Activated naive CD4-positive, alpha-beta T cell treated with anti-CD3 and anti-CD28 coated beads for 36 hours (primary cell): Measurements from ENCODE around the gene RAB6B. TPM values are rescaled to one million over a fixed set of nuclear protein-coding genes. Genes with fewer than 3 reads are reported as not detected.

Source experiments
- CTCF ChIA-PET: fragments of 350-600 bp; sonication (Branson Sonifier 250); formaldehyde crosslinking; loops from one replicate; lab custom pipeline; 2021; ENCODE audit warnings: antibody characterized with exemption; lab: Charles Lee
- DNase-seq: peaks from one replicate; pipeline ENCODE4 v3.0.0-alpha.2; 2020
- H3K27ac Mint-ChIP-seq: one replicate; pipeline ENCODE4 v1.8.0; 2021; ENCODE audit warnings: mild to moderate bottlenecking, mixed read lengths
- H3K27me3 Mint-ChIP-seq: one replicate; pipeline ENCODE4 v1.8.0; 2021; ENCODE audit warnings: low read depth, mixed read lengths
- H3K36me3 Mint-ChIP-seq: one replicate; pipeline ENCODE4 v1.8.0; 2021; ENCODE audit warnings: low read depth, mixed read lengths
- H3K4me1 Mint-ChIP-seq: one replicate; pipeline ENCODE4 v1.8.0; 2021; ENCODE audit warnings: low read depth, mixed read lengths
- H3K4me3 Mint-ChIP-seq: one replicate; pipeline ENCODE4 v1.8.0; 2021; ENCODE audit warnings: mild to moderate bottlenecking, moderate library complexity, mixed read lengths
- H3K9me3 Mint-ChIP-seq: one replicate; pipeline ENCODE4 v1.8.0; 2021; ENCODE audit warnings: mixed read lengths
- intact Hi-C: fragments of 100-400 bp; cut with micrococcal nuclease; formaldehyde crosslinking; loops from one replicate; pipeline ENCODE4 v1.15.1; 2023
- total RNA-seq, 2 experiments: library from RNA; stranded (reverse); gene quantifications; one replicate each; pipeline ENCODE4 v1.2.3, GENCODE V29; 2021

Gene RAB6B
- total RNA-seq, 2 experiments from 2014 or later: not detected

DNA sequence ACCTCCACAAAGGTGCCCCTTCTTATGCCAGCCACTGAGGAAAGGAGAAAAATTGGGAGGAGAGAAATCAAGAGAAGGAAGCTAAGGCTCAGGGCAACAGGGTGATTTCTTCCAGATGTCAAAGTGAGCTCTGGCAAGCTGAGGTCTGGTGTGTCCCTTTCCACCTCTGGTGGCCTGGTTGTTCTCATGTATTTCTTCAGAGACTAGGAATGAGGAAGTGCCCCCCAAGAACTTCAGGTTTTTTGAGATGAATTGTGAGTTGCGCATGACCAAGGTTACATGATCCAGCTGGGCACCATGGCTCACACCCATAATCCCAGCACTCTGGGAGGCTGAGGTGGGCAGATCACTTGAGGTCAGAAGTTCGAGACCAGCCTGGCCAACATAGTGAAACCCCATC is 5.6 kb downstream of the RAB6B start:
- H3K36me3 Mint-ChIP-seq: no peaks in the 10 kb centered on the region
- H3K27ac Mint-ChIP-seq: no peak overlapping the region
- intact Hi-C loops: no loop called here
- no peak for DNase-seq
- peaks cover 26% of the 10 kb centered on the region for H3K27me3 Mint-ChIP-seq
- H3K4me3 Mint-ChIP-seq: no peak overlapping the region
- CTCF ChIA-PET: no interaction called here
- H3K9me3 Mint-ChIP-seq: no peaks in the 10 kb centered on the region
- H3K4me1 Mint-ChIP-seq: no peaks in the 10 kb centered on the region

DNA sequence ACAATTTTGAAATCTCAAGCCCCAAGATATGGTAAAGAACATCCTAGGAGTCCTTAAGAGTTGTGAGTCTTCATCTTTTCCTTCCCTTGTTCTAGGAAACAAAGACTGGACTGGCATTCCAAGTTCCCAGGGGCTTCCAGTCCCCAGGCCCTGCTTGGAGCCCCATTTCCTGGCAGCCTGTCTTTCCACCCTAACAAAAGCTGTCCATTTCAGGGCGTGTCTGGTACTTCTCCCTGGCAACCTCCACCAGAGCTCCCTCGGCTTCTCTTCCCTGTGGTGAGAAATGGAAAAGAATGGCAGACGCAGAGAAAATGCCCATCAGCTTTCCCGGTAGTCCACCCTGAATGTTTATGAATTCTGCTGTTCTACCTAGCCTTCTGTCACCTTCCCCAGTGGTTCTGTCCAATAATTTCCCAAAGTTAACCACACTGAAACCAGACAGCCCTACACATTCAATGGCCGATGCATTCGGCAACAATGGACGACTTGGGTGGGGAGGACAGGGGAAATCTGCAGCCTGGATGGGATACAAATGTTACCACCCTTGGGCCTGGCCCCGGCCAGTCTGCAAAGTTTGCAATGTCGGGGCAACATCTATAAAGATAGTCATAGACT is 6.8 kb downstream of the RAB6B start:
- CTCF ChIA-PET: no interaction called here
- intact Hi-C loops: no loop called here
- H3K4me3 Mint-ChIP-seq: no peak overlapping the region
- no peak overlapping the region for H3K27ac Mint-ChIP-seq
- DNase-seq: no peak
- no peaks in the 10 kb centered on the region for H3K9me3 Mint-ChIP-seq
- no peaks in the 10 kb centered on the region for H3K4me1 Mint-ChIP-seq
- no peaks in the 10 kb centered on the region for H3K36me3 Mint-ChIP-seq
- peaks cover 22% of the 10 kb centered on the region for H3K27me3 Mint-ChIP-seq

GRCh38 chr3:133887803-133888703 is 7.6 kb downstream of the RAB6B start:
- Mint-ChIP-seq H3K36me3 (no peaks in the 10 kb centered on the region), H3K27me3 (peaks cover 17% of the 10 kb centered on the region), H3K4me3 (no peak overlapping the region), H3K4me1 (no peaks in the 10 kb centered on the region), H3K27ac (no peak overlapping the region), H3K9me3 (no peaks in the 10 kb centered on the region)
- CTCF ChIA-PET: interaction anchor here (0.8 kb wide), 1 partner anchor 13 kb away, joined by 3 read pairs; no protein-coding TSS in a partner anchor
- DNase-seq: no peak
- intact Hi-C loops: no loop called here

GRCh38 chr3:133887074-133887802 is 8.4 kb downstream of the RAB6B start:
- intact Hi-C loops: no loop called here
- peaks cover under 1% of the 10 kb centered on the region for H3K4me1 Mint-ChIP-seq
- no peak overlapping the region for H3K4me3 Mint-ChIP-seq
- H3K27ac Mint-ChIP-seq: no peak overlapping the region
- no peaks in the 10 kb centered on the region for H3K9me3 Mint-ChIP-seq
- no peaks in the 10 kb centered on the region for H3K36me3 Mint-ChIP-seq
- peaks cover 14% of the 10 kb centered on the region for H3K27me3 Mint-ChIP-seq
- CTCF ChIA-PET: interaction anchor here (0.8 kb wide), 1 partner anchor 13 kb away, joined by 3 read pairs; no protein-coding TSS in a partner anchor
- DNase-seq: no peak

- Mint-ChIP-seq H3K27ac (no peak overlapping the region), H3K4me1 (peaks cover 4% of the 10 kb centered on the region), H3K9me3 (no peaks in the 10 kb centered on the region), H3K36me3 (no peaks in the 10 kb centered on the region), H3K4me3 (no peak overlapping the region), H3K27me3 (peaks cover 10% of the 10 kb centered on the region)
- intact Hi-C loops: no loop called here
- DNase-seq: no peak
- CTCF ChIA-PET: no interaction called here
Observed at GRCh38 chr3:133886031-133886722, 9.5 kb downstream of the RAB6B start.

DNA sequence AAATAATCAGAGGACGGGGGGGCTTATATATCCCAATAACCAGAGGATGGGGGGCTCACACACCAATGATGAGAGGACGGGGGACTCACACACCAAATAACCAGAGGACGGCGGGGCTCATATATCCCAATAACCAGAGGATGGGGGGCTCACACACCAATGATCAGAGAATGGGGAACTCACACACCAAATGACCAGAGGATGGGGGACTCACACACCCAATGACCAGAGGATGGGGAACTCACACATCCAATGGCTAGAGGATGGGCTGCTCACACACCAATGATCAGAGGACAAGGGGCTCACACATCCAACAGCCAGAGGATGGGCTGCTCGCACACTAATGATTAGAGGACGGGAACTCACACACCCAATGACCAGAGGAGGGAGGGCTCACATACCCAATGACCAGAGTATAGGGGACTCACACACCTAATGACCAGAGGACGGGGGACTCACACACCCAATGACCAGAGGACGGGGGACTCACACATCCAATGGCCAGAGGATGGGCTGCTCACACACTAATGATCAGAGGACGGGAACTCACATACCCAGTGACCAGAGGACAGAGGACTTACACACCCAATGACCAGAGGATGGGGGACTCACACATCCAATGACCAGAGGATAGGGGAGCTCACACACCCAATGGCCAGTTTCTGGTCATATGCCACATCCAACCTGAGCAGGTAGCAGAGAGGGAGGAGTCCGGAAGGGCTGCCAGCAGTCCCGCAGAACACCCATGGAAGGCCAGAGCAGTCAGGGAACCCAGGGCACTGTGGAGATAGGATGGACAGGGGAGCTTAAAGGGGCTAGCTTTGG is 10.6 kb downstream of the RAB6B start:
- peaks cover 4% of the 10 kb centered on the region for H3K4me1 Mint-ChIP-seq
- H3K9me3 Mint-ChIP-seq: no peaks in the 10 kb centered on the region
- CTCF ChIA-PET: no interaction called here
- no peak overlapping the region for H3K27ac Mint-ChIP-seq
- no peaks in the 10 kb centered on the region for H3K36me3 Mint-ChIP-seq
- intact Hi-C loops: no loop called here
- DNase-seq: no peak
- peaks cover 7% of the 10 kb centered on the region for H3K27me3 Mint-ChIP-seq
- H3K4me3 Mint-ChIP-seq: no peak overlapping the region

- no peaks in the 10 kb centered on the region for H3K36me3 Mint-ChIP-seq
- no peaks in the 10 kb centered on the region for H3K9me3 Mint-ChIP-seq
- H3K27me3 Mint-ChIP-seq: peaks cover 7% of the 10 kb centered on the region
- no peak overlapping the region for H3K27ac Mint-ChIP-seq
- CTCF ChIA-PET: no interaction called here
- DNase-seq: no peak
- no peak overlapping the region for H3K4me3 Mint-ChIP-seq
- peaks cover 4% of the 10 kb centered on the region for H3K4me1 Mint-ChIP-seq
- intact Hi-C loops: no loop called here
Observed at GRCh38 chr3:133884054-133884886, 11.4 kb downstream of the RAB6B start.

DNA sequence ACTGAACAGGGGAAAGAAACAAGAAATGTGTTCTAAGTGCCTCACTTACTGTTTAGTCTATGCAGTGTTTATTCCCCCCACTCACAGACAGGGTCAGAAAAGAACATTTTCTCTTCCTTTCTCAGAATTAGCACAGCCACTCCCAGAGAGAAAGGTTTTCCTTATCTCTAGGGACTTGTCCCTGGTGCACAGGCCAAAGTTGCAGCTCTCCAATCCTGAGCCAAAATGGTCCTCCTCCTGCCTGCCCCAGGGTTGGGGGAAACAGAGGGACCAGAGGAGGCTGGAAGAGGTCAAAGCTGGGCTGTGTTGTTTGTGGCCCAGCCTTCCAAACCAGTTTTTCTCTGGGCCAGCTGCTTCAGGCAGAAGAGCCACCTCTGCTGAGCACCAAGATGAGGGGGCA is 12.0 kb downstream of the RAB6B start:
- H3K27me3 Mint-ChIP-seq: peaks cover 7% of the 10 kb centered on the region
- H3K36me3 Mint-ChIP-seq: no peaks in the 10 kb centered on the region
- H3K4me3 Mint-ChIP-seq: no peak overlapping the region
- no peak overlapping the region for H3K27ac Mint-ChIP-seq
- H3K4me1 Mint-ChIP-seq: peaks cover 4% of the 10 kb centered on the region
- intact Hi-C loops: no loop called here
- no peak for DNase-seq
- H3K9me3 Mint-ChIP-seq: peaks cover 3% of the 10 kb centered on the region
- CTCF ChIA-PET: no interaction called here

GRCh38 chr3:133882986-133883586 is 12.6 kb downstream of the RAB6B start:
- Mint-ChIP-seq H3K9me3 (peaks cover 8% of the 10 kb centered on the region), H3K36me3 (no peaks in the 10 kb centered on the region), H3K4me1 (peaks cover 4% of the 10 kb centered on the region), H3K27me3 (peaks cover 7% of the 10 kb centered on the region), H3K27ac (no peak overlapping the region), H3K4me3 (no peak overlapping the region)
- CTCF ChIA-PET: no interaction called here
- intact Hi-C loops: no loop called here
- no peak for DNase-seq

- peaks cover 12% of the 10 kb centered on the region for H3K9me3 Mint-ChIP-seq
- CTCF ChIA-PET: no interaction called here
- H3K36me3 Mint-ChIP-seq: no peaks in the 10 kb centered on the region
- H3K4me1 Mint-ChIP-seq: peaks cover 4% of the 10 kb centered on the region
- peaks cover 7% of the 10 kb centered on the region for H3K27me3 Mint-ChIP-seq
- intact Hi-C loops: no loop called here
- no peak overlapping the region for H3K4me3 Mint-ChIP-seq
- H3K27ac Mint-ChIP-seq: no peak overlapping the region
- DNase-seq: peak; percentile 18
Observed at GRCh38 chr3:133881939-133882825, 13.5 kb downstream of the RAB6B start.
